GM23248 (cell line): ENCODE measurements around the gene PDCD10. TPM values are rescaled to one million over a fixed set of nuclear protein-coding genes. Genes with fewer than 3 reads are reported as not detected.

Experiments used
- DNase-seq: peaks from one replicate; pipeline ENCODE4 v3.0.0-alpha.2; 2015
- H2AFZ ChIP-seq: fragments of 200-600 bp; sonication (generic); 2 replicates; pipeline ENCODE4 v1.6.1; 2016; ENCODE audit warnings: antibody characterized with exemption
- H3F3A ChIP-seq: fragments of 200-600 bp; sonication (generic); 2 replicates; pipeline ENCODE4 v1.6.1; 2016; ENCODE audit warnings: mild to moderate bottlenecking, antibody characterized with exemption, mixed run types; ENCODE audit not compliant: insufficient read depth
- H3K27ac ChIP-seq: fragments of 200-600 bp; sonication (generic); 2 replicates; pipeline ENCODE4 v1.5.1; 2016; ENCODE audit warnings: mild to moderate bottlenecking
- H3K27me3 ChIP-seq: fragments of 200-600 bp; sonication (generic); replicated peaks from 2 replicates; pipeline ENCODE4 v1.6.1; 2016; ENCODE audit warnings: mild to moderate bottlenecking; ENCODE audit not compliant: insufficient read depth
- H3K36me3 ChIP-seq: fragments of 200-600 bp; sonication (generic); 2 replicates; pipeline ENCODE4 v1.6.1; 2016; ENCODE audit warnings: low read depth, mild to moderate bottlenecking
- H3K4me1 ChIP-seq: fragments of 200-600 bp; sonication (generic); 2 replicates; pipeline ENCODE4 v1.6.1; 2016; ENCODE audit warnings: mild to moderate bottlenecking; ENCODE audit not compliant: insufficient read depth
- H3K4me2 ChIP-seq: fragments of 200-600 bp; sonication (generic); one replicate; pipeline ENCODE4 v1.6.1; 2016; ENCODE audit warnings: mild to moderate bottlenecking; ENCODE audit not compliant: unreplicated experiment
- H3K4me3 ChIP-seq: fragments of 200-600 bp; sonication (generic); 2 replicates; pipeline ENCODE4 v1.5.1; 2016; ENCODE audit warnings: mild to moderate bottlenecking
- H3K79me2 ChIP-seq: fragments of 200-600 bp; sonication (generic); 2 replicates; pipeline ENCODE4 v1.6.1; 2016; ENCODE audit warnings: mild to moderate bottlenecking; ENCODE audit not compliant: insufficient read depth
- H3K9ac ChIP-seq: fragments of 200-600 bp; sonication (generic); 2 replicates; pipeline ENCODE4 v1.6.1; 2016; ENCODE audit warnings: mild to moderate bottlenecking
- H3K9me2 ChIP-seq: fragments of 200-600 bp; sonication (generic); 2 replicates; pipeline ENCODE4 v1.6.1; 2016; ENCODE audit warnings: mixed run types, mild to moderate bottlenecking, moderate library complexity; ENCODE audit not compliant: insufficient read depth
- H3K9me3 ChIP-seq: fragments of 200-600 bp; sonication (generic); one replicate; pipeline ENCODE4 v1.6.1; 2017; ENCODE audit warnings: low read depth
- H4K20me1 ChIP-seq: fragments of 200-600 bp; sonication (generic); 2 replicates; pipeline ENCODE4 v1.6.0; 2016; ENCODE audit not compliant: insufficient read depth
- EZH2 ChIP-seq: fragments of 200-600 bp; sonication (generic); IDR thresholded peaks from 2 replicates; pipeline ENCODE4 v1.6.1; 2018; ENCODE audit warnings: antibody characterized with exemption, mild to moderate bottlenecking; ENCODE audit not compliant: insufficient read depth, poor library complexity, severe bottlenecking
- EZH2phosphoT487 ChIP-seq: fragments of 200-600 bp; sonication (generic); IDR thresholded peaks from 2 replicates; pipeline ENCODE4 v1.6.1; 2018; ENCODE audit warnings: antibody characterized with exemption, moderate library complexity, mild to moderate bottlenecking, low read depth; ENCODE audit not compliant: insufficient read depth
- WGBS, 2 experiments: methylation state at CpG; one replicate each; pipeline ENCODE4 v1.1.6; 2015 to 2017; ENCODE audit warnings: low lambda C conversion rate in 2 of 2, low coverage in 1 of 2; ENCODE audit errors: missing lambda C conversion rate in 2 of 2; 5-methylcytosine and 5-hydroxymethylcytosine counted together
- in situ Hi-C: fragments of 300-500 bp; cut with MboI; formaldehyde crosslinking; loops from 2 replicates; pipeline ENCODE4 v1.15.0; 2020
- polyA plus RNA-seq: library from polyadenylated mRNA; unstranded; fragments of >200 nt; fragmentation: Nextera tagmentation; extraction: Ambion mirVana; gene quantifications from 2 replicates; pipeline ENCODE4 v1.2.1, GENCODE V29; 2016
- total RNA-seq: library from RNA; depleted of rRNA; stranded (reverse); fragments of >200 nt; shearing (Covaris generic); gene quantifications from 2 replicates; pipeline ENCODE4 v1.2.3, GENCODE V29; 2014

The PDCD10 gene
- total and polyA plus RNA-seq, 2 experiments from 2014 or later = 61.7 to 71.6 TPM

- Histone ChIP-seq H2AFZ (no peak overlapping the region), H3K27ac (no peak overlapping the region), H3K9ac (no peak overlapping the region), H3K36me3 (peaks cover 42% of the 10 kb centered on the region; the same call in 1 of the 2 replicates), H3K4me2 (no peak overlapping the region), H3K4me1 (no peaks in the 10 kb centered on the region), H3K9me3 (no peaks in the 10 kb centered on the region), H4K20me1 (no peaks in the 10 kb centered on the region), H3K9me2 (no peaks in the 10 kb centered on the region), H3K27me3 (no peaks in the 10 kb centered on the region), H3F3A (no peaks in the 10 kb centered on the region), H3K79me2 (peaks cover 27% of the 10 kb centered on the region), H3K4me3 (no peak overlapping the region)
- 95 to 98% methylated on average over 2 of the region's 2 CpGs for WGBS, 2 experiments
- TF ChIP-seq EZH2 (no peak), EZH2phosphoT487 (no peak)
- in situ Hi-C loops = no loop called here
- no peak for DNase-seq
These were observed 40.6 kb downstream of the PDCD10 start for GRCh38 chr3:167694121-167694520.

GRCh38 chr3:167691366-167691765, 43.3 kb downstream of the PDCD10 start:
- no peaks in the 10 kb centered on the region for H3K9me2 ChIP-seq
- in situ Hi-C loops = no loop called here
- TF ChIP-seq EZH2 = no peak
- TF ChIP-seq EZH2phosphoT487 = no peak
- no peak for DNase-seq
- peaks cover 28% of the 10 kb centered on the region for H3K36me3 ChIP-seq
- H3K27ac ChIP-seq = no peak overlapping the region
- H3K27me3 ChIP-seq = no peaks in the 10 kb centered on the region
- peaks cover 1% of the 10 kb centered on the region; the same call in 1 of the 2 replicates for H3K79me2 ChIP-seq
- H3K4me1 ChIP-seq = no peaks in the 10 kb centered on the region
- WGBS, 2 experiments = 91 to 96% methylated on average over 3 of the region's 3 CpGs
- H3K9me3 ChIP-seq = no peaks in the 10 kb centered on the region
- H2AFZ ChIP-seq = no peak overlapping the region
- H3K4me3 ChIP-seq = no peak overlapping the region
- H3F3A ChIP-seq = no peaks in the 10 kb centered on the region
- no peak overlapping the region for H3K4me2 ChIP-seq
- H4K20me1 ChIP-seq = no peaks in the 10 kb centered on the region
- no peak overlapping the region for H3K9ac ChIP-seq

- H4K20me1 ChIP-seq = no peaks in the 10 kb centered on the region
- no peak for TF ChIP-seq EZH2
- no peak for TF ChIP-seq EZH2phosphoT487
- H3K4me2 ChIP-seq = no peak overlapping the region
- H3K79me2 ChIP-seq = no peaks in the 10 kb centered on the region
- H3K4me1 ChIP-seq = no peaks in the 10 kb centered on the region
- H3K27me3 ChIP-seq = no peaks in the 10 kb centered on the region
- H3K4me3 ChIP-seq = no peak overlapping the region
- peaks cover 11% of the 10 kb centered on the region for H3K36me3 ChIP-seq
- peak; percentile 63 for DNase-seq
- H3K9ac ChIP-seq = no peak overlapping the region
- H2AFZ ChIP-seq = no peak overlapping the region
- H3K9me3 ChIP-seq = no peaks in the 10 kb centered on the region
- in situ Hi-C loops = no loop called here
- no peaks in the 10 kb centered on the region for H3K9me2 ChIP-seq
- H3K27ac ChIP-seq = no peak overlapping the region
- no peaks in the 10 kb centered on the region for H3F3A ChIP-seq
These were observed 50.2 kb downstream of the PDCD10 start for GRCh38 chr3:167684388-167684993.

- H3K4me3 ChIP-seq = no peak overlapping the region
- no peaks in the 10 kb centered on the region for H3F3A ChIP-seq
- TF ChIP-seq EZH2phosphoT487 (no peak), EZH2 (no peak)
- H3K9ac ChIP-seq = no peak overlapping the region
- H4K20me1 ChIP-seq = no peaks in the 10 kb centered on the region
- no peaks in the 10 kb centered on the region for H3K27me3 ChIP-seq
- in situ Hi-C loops = no loop called here
- no peaks in the 10 kb centered on the region for H3K9me2 ChIP-seq
- no peak overlapping the region for H2AFZ ChIP-seq
- H3K4me2 ChIP-seq = no peak overlapping the region
- H3K4me1 ChIP-seq = no peaks in the 10 kb centered on the region
- H3K79me2 ChIP-seq = no peaks in the 10 kb centered on the region
- DNase-seq = no peak
- H3K36me3 ChIP-seq = peaks cover 40% of the 10 kb centered on the region
- H3K9me3 ChIP-seq = no peaks in the 10 kb centered on the region
- H3K27ac ChIP-seq = no peak overlapping the region
- WGBS, 2 experiments = 98 to 99% methylated on average over 4 of the region's 4 CpGs
These were observed 55.2 kb downstream of the PDCD10 start for GRCh38 chr3:167679526-167679925.

- Histone ChIP-seq H3K36me3 (peaks cover 36% of the 10 kb centered on the region), H3K9me3 (no peaks in the 10 kb centered on the region), H3K4me1 (no peaks in the 10 kb centered on the region), H3K79me2 (no peaks in the 10 kb centered on the region), H2AFZ (no peak overlapping the region), H3K4me2 (no peak overlapping the region), H3F3A (no peaks in the 10 kb centered on the region), H3K9me2 (no peaks in the 10 kb centered on the region), H3K4me3 (no peak overlapping the region), H3K9ac (no peak overlapping the region), H4K20me1 (no peaks in the 10 kb centered on the region), H3K27ac (no peak overlapping the region), H3K27me3 (no peaks in the 10 kb centered on the region)
- in situ Hi-C loops = no loop called here
- no peak for DNase-seq
- 100% methylated on average over 1 of the region's 1 CpG for WGBS, 2 experiments
- TF ChIP-seq EZH2phosphoT487 = no peak
- no peak for TF ChIP-seq EZH2
These were observed 58.8 kb downstream of the PDCD10 start for GRCh38 chr3:167675848-167676247.
